ENCODE results near the gene RBM27.

The RBM27 gene

DNA sequence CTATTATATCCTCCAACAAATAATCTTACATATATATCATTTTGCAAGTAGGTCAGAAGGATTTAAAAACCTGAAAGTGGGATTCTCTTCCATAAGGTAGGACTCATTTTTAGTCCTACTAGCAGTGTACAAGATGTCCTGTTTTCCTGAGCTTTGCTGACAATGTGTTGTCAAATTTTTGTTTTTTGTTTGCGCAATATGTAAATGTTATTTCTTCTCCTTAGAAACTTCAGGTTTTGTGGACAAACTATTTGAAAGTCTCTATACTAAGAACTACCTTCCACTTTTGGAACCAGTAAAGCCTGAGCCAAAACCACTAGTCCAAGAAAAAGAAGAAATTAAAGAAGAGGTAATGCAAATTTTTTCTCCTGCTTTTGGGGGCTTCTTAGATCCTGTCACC is 19.8 kb downstream of the RBM27 start:
- TF ChIP-seq, protein P1, sequence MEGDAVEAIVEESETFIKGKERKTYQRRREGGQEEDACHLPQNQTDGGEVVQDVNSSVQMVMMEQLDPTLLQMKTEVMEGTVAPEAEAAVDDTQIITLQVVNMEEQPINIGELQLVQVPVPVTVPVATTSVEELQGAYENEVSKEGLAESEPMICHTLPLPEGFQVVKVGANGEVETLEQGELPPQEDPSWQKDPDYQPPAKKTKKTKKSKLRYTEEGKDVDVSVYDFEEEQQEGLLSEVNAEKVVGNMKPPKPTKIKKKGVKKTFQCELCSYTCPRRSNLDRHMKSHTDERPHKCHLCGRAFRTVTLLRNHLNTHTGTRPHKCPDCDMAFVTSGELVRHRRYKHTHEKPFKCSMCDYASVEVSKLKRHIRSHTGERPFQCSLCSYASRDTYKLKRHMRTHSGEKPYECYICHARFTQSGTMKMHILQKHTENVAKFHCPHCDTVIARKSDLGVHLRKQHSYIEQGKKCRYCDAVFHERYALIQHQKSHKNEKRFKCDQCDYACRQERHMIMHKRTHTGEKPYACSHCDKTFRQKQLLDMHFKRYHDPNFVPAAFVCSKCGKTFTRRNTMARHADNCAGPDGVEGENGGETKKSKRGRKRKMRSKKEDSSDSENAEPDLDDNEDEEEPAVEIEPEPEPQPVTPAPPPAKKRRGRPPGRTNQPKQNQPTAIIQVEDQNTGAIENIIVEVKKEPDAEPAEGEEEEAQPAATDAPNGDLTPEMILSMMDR (conservative IDR thresholded peaks at IDR 0.05): no peak
- no peak for TF ChIP-seq ZFX (IDR thresholded peaks at IDR 0.05)
- H3K27ac ChIP-seq: no peak overlapping the region

DNA sequence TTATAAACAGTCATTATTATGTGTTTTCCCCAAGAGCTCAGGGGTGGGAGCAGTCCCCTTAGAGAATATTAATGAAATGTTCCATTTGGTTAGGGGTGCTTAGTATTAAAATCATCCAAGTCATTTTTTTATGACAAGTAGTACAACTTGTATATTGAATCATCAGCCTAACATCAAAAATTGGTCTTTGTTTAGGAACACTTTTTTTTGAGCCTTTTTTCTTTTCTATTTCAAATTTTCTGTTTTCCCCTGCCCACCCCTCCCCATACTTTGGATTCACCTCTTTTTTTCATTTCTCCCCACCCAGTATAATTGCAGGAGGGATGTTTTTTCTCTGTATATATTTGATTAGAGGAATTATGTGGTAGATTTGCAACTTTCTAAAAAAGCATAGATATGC is 25.8 kb downstream of the RBM27 start:
- TF ChIP-seq, protein P1 (conservative IDR thresholded peaks at IDR 0.05): no peak
- TF ChIP-seq ZFX (IDR thresholded peaks at IDR 0.05): no peak
- H3K27ac ChIP-seq: no peak overlapping the region

DNA sequence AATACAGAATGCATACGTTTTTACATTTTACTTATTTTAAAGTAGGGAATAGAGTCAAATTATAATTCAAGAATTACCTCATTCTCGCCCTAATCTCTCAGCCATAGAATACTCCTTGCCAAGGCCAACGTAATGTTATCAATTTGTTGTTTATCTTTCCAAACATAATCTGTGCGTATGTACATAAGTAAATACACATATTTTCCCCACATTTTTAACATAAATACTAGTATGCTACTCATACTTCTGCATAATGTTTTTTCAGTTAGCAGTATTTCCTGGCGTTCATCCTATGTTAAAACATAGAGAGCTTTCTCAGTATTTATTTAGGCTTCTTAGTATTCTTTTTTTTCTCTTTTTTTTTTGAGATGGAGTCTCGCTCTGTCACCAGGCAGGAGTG is 28.8 kb downstream of the RBM27 start:
- no peak for TF ChIP-seq ZFX (IDR thresholded peaks at IDR 0.05)
- TF ChIP-seq, protein P1 (conservative IDR thresholded peaks at IDR 0.05): no peak
- no peak overlapping the region for H3K27ac ChIP-seq

DNA sequence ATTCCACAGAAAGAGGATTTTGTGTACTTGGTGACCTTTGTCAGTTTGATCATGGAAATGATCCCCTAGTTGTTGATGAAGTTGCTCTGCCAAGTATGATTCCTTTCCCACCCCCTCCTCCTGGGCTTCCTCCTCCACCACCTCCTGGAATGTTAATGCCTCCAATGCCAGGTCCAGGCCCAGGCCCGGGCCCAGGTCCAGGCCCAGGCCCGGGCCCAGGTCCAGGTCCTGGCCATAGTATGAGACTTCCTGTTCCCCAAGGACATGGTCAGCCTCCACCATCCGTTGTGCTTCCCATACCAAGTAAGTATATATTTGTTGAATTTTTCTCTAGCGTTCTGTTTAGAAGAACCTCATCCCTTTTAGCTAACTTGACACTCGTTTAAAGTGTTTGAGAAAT is 30.0 kb downstream of the RBM27 start:
- TF ChIP-seq ZFX (IDR thresholded peaks at IDR 0.05): no peak
- TF ChIP-seq, protein P1 (conservative IDR thresholded peaks at IDR 0.05): no peak
- H3K27ac ChIP-seq: no peak overlapping the region

DNA sequence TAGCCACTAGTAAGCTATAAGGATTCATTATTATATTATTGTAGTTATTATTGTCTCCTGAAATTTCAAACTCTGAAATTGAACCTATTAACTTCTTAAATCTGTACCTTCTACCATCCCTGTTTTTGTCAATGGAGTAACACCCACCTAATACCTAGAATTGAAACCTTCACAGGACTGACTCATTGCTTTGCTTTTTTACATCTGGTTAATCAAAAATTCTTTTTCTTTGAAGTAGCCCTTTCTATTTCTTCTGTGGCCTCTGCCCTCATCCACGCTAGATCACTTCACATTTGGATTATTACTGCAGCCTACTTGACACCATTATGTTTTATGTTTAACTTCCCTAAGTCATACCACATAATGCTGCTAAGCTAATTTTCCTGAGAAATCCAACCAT is 35.6 kb downstream of the RBM27 start:
- no peak overlapping the region for H3K27ac ChIP-seq
- TF ChIP-seq ZFX (IDR thresholded peaks at IDR 0.05): no peak
- TF ChIP-seq, protein P1 (conservative IDR thresholded peaks at IDR 0.05): no peak

DNA sequence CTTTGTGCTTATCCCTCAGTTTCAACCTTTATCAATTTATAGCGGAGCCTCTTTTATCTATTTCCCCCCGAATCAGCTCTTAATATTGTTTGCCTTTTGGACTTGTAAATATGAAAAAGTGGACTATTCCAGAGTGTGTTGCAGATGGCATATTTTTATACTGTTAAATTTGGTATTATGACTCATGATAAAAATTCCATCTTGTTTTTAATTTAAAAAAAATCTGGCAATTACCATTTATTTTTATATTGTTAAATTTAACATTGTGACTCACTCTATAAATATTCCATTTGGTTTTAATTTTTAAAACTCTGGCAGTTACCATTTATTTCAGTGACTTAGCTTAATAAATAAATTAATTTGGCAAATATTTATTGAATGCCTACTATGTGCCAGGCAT is 37.5 kb downstream of the RBM27 start:
- no peak overlapping the region for H3K27ac ChIP-seq
- TF ChIP-seq, protein P1 (conservative IDR thresholded peaks at IDR 0.05): no peak
- no peak for TF ChIP-seq ZFX (IDR thresholded peaks at IDR 0.05)

DNA sequence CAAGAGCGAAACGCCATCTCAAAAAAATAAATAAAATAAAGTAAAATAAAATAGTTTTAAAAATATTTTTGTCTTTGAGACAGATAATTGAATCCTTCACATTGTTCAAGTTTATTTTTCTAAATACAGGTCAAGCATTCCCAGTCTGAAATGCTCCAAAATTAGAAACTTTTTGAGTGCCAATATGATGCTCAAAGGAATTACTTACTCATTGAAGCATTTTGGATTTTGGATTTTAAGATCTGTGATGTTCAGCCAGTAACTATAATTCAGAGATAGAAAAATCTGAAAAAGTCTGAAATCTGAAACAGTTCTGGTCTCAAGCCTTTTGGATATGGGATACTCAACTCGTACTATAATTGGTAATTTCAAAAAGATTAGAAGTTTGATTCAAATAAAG is 39.8 kb downstream of the RBM27 start:
- no peak overlapping the region for H3K27ac ChIP-seq
- TF ChIP-seq ZFX (IDR thresholded peaks at IDR 0.05): no peak
- TF ChIP-seq, protein P1 (conservative IDR thresholded peaks at IDR 0.05): no peak
